ENCODE measurements around the gene CHKB.
A peak's percentile ranks its signal among the peaks of the same experiment; 100 is the strongest.

CHKB gene

DNA sequence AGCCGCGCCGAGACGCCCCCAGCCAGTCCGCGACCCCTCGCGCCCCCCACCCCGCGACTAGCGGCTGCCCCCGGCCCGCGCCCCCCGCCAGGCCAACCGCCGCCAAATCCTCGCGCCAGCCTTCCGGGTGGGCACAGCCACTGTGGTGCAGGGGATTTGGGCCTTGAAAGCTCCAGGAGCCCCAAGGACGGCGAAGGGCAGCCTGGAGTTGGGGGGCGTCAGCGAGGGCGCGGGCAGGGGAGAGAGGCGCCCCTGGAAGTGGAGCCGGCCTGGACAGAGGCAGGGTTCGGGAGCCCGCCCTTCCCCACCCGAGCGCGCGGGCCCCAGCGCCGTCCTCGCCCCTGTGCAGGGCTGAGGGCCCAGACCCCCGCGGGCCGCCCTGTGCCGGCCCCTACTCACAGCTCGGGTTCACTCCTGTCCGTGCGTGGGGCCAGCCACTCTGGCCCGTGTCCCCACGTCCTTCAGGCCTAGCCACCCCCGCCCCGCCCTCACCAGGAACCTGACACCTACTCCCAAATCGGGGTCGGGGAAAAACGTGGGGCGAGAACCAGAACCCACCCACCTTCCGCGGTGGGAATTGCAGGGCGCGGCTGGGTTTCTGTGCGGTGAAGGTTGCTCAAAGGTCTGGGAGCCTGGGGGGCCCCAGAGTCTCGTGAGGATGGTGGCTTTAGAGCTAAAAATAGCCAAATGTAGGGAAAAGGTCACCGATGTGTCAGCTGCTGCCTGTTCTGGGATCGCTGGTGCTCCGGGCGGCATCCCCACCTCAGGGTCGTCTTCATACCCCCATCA lies 4.5 kb downstream of the CHKB start, which contains the start of gene CPT1B:
Gene CPT1B, minus strand, starts transcription at position 441 of the 789 bp plus-strand sequence. CDS start 512 bp downstream, outside the sequence.
- Histone ChIP-seq H3K9me3 (ENCODE audit: control insufficient read depth, insufficient read depth, low read depth, low read length) (no peaks in the 10 kb centered on the region), H3K4me1 (ENCODE audit: control insufficient read depth, insufficient read depth, low read length) (peaks cover 3% of the 10 kb centered on the region; the same call in 1 of the 2 replicates), H3K4me3 (ENCODE audit: low read depth, low read length) (no peak within 1 kb of the TSS), H3K27ac (ENCODE audit: extremely low read depth, low read depth, low read length) (no peak within 1 kb of the TSS), H3K36me3 (ENCODE audit: control insufficient read depth in 2 of 2, insufficient read depth in 1 of 2, low read length in 2 of 2) (peaks cover 39 to 77% of the 10 kb centered on the region in 2 experiments)
- ChIA-PET POLR2A (interaction anchor here (0.9 to 1.6 kb wide), 4 partner anchors 9 to 53 kb away, joined by 3 to 9 read pairs (median 4); partner anchors contain the start of genes SCO2 and SYCE3), CTCF (interaction anchor here (0.6 to 2.3 kb wide), 4 partner anchors 9 to 113 kb away, joined by 3 to 12 read pairs (median 4); partner anchors contain the start of gene SYCE3)
- TF ChIP-seq ZFHX2 (tag by site-specific recombination; conservative IDR thresholded peaks at IDR 0.05) (peak; percentile 22; the same call in 1 of the 2 replicates), ZNF549 (tag by site-specific recombination; IDR thresholded peaks at IDR 0.05) (no peak), EGR2 (tag by site-specific recombination; IDR thresholded peaks at IDR 0.05; ENCODE audit: low read depth) (peak; percentile 48)

GRCh38 chr22:50577697-50577986 lies 5.0 kb downstream of the CHKB start:
- Histone ChIP-seq H3K27ac (ENCODE audit: extremely low read depth, low read depth, low read length) (no peak overlapping the region), H3K4me1 (ENCODE audit: control insufficient read depth, insufficient read depth, low read length) (peaks cover 3% of the 10 kb centered on the region; the same call in 1 of the 2 replicates), H3K36me3 (ENCODE audit: control insufficient read depth in 2 of 2, insufficient read depth in 1 of 2, low read length in 2 of 2) (peaks cover 42 to 82% of the 10 kb centered on the region in 2 experiments), H3K9me3 (ENCODE audit: control insufficient read depth, insufficient read depth, low read depth, low read length) (no peaks in the 10 kb centered on the region), H3K4me3 (ENCODE audit: low read depth, low read length) (no peak overlapping the region)
- ChIA-PET POLR2A (interaction anchor here (1.6 to 3.3 kb wide), 2 partner anchors 14 to 52 kb away, joined by 4 to 13 read pairs; partner anchors contain the start of genes SCO2 and SYCE3), CTCF (interaction anchor here (0.8 to 2.3 kb wide), 2 partner anchors 14 to 113 kb away, joined by 3 to 12 read pairs; partner anchors contain the start of gene SYCE3)
- TF ChIP-seq ZNF221 (tag by site-specific recombination; IDR thresholded peaks at IDR 0.05; ENCODE audit: borderline replicate concordance) (no peak), ZNF174 (tag by site-specific recombination; IDR thresholded peaks at IDR 0.05) (no peak), ZNF121 (tag by site-specific recombination; IDR thresholded peaks at IDR 0.05) (no peak), ZNF10 (tag by site-specific recombination; IDR thresholded peaks at IDR 0.05) (no peak), ZNF792 (tag by site-specific recombination; IDR thresholded peaks at IDR 0.05) (no peak), ZNF521 (tag by site-specific recombination; IDR thresholded peaks at IDR 0.05) (no peak), KLF16 (tag by site-specific recombination; IDR thresholded peaks at IDR 0.05) (no peak), ZEB2 (tag by site-specific recombination; IDR thresholded peaks at IDR 0.05) (no peak), ZNF175 (tag by site-specific recombination; IDR thresholded peaks at IDR 0.05) (no peak), ZNF138 (tag by site-specific recombination; IDR thresholded peaks at IDR 0.05; ENCODE audit: borderline replicate concordance) (no peak), PATZ1 (tag by site-specific recombination; IDR thresholded peaks at IDR 0.05) (no peak), GLI2 (tag by site-specific recombination; IDR thresholded peaks at IDR 0.05; ENCODE audit: borderline replicate concordance, low read depth) (no peak), KLF7 (tag by site-specific recombination; IDR thresholded peaks at IDR 0.05; ENCODE audit: borderline replicate concordance) (no peak)
- TF ChIP-seq, protein P1, sequence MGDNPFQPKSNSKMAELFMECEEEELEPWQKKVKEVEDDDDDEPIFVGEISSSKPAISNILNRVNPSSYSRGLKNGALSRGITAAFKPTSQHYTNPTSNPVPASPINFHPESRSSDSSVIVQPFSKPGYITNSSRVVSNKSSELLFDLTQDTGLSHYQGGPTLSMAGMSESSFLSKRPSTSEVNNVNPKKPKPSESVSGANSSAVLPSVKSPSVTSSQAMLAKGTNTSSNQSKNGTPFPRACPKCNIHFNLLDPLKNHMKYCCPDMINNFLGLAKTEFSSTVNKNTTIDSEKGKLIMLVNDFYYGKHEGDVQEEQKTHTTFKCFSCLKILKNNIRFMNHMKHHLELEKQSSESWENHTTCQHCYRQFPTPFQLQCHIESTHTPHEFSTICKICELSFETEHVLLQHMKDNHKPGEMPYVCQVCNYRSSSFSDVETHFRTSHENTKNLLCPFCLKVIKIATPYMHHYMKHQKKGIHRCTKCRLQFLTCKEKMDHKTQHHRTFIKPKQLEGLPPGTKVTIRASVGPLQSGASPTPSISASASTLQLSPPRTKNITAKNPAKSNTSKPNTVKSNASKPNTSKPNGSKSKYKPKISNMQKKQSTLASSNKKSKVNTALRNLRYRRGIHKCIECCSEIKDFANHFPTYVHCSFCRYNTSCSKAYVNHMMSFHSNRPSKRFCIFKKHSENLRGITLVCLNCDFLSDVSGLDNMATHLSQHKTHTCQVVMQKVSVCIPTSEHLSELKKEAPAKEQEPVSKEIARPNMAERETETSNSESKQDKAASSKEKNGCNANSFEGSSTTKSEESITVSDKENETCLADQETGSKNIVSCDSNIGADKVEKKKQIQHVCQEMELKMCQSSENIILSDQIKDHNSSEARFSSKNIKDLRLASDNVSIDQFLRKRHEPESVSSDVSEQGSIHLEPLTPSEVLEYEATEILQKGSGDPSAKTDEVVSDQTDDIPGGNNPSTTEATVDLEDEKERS (tag by site-specific recombination; IDR thresholded peaks at IDR 0.05), result no peak
- TF ChIP-seq, protein P2, sequence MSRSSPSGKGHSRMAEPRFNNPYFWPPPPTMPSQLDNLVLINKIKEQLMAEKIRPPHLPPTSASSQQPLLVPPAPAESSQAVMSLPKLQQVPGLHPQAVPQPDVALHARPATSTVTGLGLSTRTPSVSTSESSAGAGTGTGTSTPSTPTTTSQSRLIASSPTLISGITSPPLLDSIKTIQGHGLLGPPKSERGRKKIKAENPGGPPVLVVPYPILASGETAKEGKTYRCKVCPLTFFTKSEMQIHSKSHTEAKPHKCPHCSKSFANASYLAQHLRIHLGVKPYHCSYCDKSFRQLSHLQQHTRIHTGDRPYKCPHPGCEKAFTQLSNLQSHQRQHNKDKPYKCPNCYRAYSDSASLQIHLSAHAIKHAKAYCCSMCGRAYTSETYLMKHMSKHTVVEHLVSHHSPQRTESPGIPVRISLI (tag by site-specific recombination; IDR thresholded peaks at IDR 0.05), result no peak
